Right lobe of liver (tissue), 6 donors: ENCODE results near the gene CARMIL1. TPM values are rescaled to one million over a fixed set of nuclear protein-coding genes. Genes with fewer than 3 reads are reported as not detected.
A peak's percentile ranks its signal among the peaks of the same experiment; 100 is the strongest.

Experiments used
- ATAC-seq, 4 donors: fragments of 200-7000 bp; cut with Tn5 transposase; one replicate each; pipeline ENCODE4 v1.9.1; 2020; ENCODE audit warnings: mild to moderate bottlenecking in 4 of 4, moderate library complexity in 4 of 4
- DNase-seq, 3 donors: peaks; one replicate each; pipeline ENCODE4 v3.0.0-alpha.2; 2020
- H3K27ac ChIP-seq, 3 donors: fragments of 200-600 bp; one replicate each; pipeline ENCODE4 v1.8.0; 2022
- H3K27me3 ChIP-seq, 2 donors: fragments of 200-600 bp; one replicate each; pipeline ENCODE4 v1.8.0; 2022
- H3K36me3 ChIP-seq, 4 donors: fragments of 200-600 bp; sonication (generic) in 1 of 4; one replicate each; pipeline versions ENCODE4 v1.5.1 to v1.8.0; 2017 to 2022; ENCODE audit warnings: control low read depth in 1 of 4
- H3K4me1 ChIP-seq, 4 donors: fragments of 200-600 bp; sonication (generic) in 1 of 4; one replicate each; pipeline versions ENCODE4 v1.5.1 to v1.8.0; 2017 to 2022; ENCODE audit warnings: control low read depth in 1 of 4
- H3K4me3 ChIP-seq, 3 donors: fragments of 200-600 bp; one replicate each; pipeline ENCODE4 v1.8.0; 2022
- H3K9me3 ChIP-seq, 4 donors: fragments of 200-600 bp; sonication (generic) in 1 of 4; one replicate each; pipeline versions ENCODE4 v1.5.1 to v1.8.0; 2017 to 2022; ENCODE audit warnings: control low read depth in 1 of 4
- CTCF ChIP-seq, 4 donors: fragments of 200-600 bp in 3 of 4; fragments of 450-650 bp in 1 of 4; IDR thresholded peaks; one replicate each; pipeline versions ENCODE4 v1.5.1 to v1.8.0; 2016 to 2022; ENCODE audit warnings: antibody characterized with exemption in 4 of 4, mild to moderate bottlenecking in 2 of 4
- POLR2A ChIP-seq: fragments of 450-650 bp; IDR thresholded peaks from one replicate; pipeline ENCODE4 v1.6.1; 2017; ENCODE audit warnings: antibody characterized with exemption, mild to moderate bottlenecking
- WGBS: methylation state at CpG from one replicate; pipeline ENCODE4 v1.1.6; 2018; ENCODE audit warnings: low coverage, low lambda C conversion rate; ENCODE audit not compliant: insufficient coverage; ENCODE audit errors: missing lambda C conversion rate; 5-methylcytosine and 5-hydroxymethylcytosine counted together
- intact Hi-C, 2 donors: fragments of 100-400 bp; cut with DNase I; formaldehyde crosslinking; loops; one replicate each; pipeline versions ENCODE4 v1.11.2 to v1.14.1; 2022
- total RNA-seq, 6 experiments: library from RNA; depleted of rRNA in 2 of 6; stranded (reverse); fragments of >200 nt in 2 of 6; fragmentation: NEBNext Ultra II Directional in 3 of 6; extraction: Animal tissue kit (Norgen Biotek cat#: 25700) in 3 of 6; gene quantifications; one replicate each; pipeline versions ENCODE4 v1.1.0 to v1.2.4, GENCODE V29; 2016 to 2023
- donor health status: DM: no; HTN: yes; CAD: no.
- donor health status: DM: no; HTN: no; CAD: no.
- donor health status: DM: no; HTN: no; CAD: no.
- donor health status: DM: no; HTN: yes; CAD: no.
- donor health status: DM: no; HTN: yes; CAD: no.

The CARMIL1 gene
- total RNA-seq, 6 experiments from 2014 or later: 3.3 to 8.6 (median 4.6) TPM

GRCh38 chr6:25330796-25331685 is 51.9 kb downstream of the CARMIL1 start:
- DNase-seq: no peak
- no peaks in the 10 kb centered on the region for H3K9me3 ChIP-seq
- H3K27me3 ChIP-seq: no peaks in the 10 kb centered on the region
- H3K4me3 ChIP-seq: no peak overlapping the region
- 69% methylated on average over 5 of the region's 5 CpGs for WGBS
- H3K36me3 ChIP-seq: no peaks in the 10 kb centered on the region
- H3K27ac ChIP-seq: no peak overlapping the region
- intact Hi-C loops: no loop called here
- no peak for ATAC-seq
- peaks cover 0 to 13% (median 2%) of the 10 kb centered on the region in 4 donors for H3K4me1 ChIP-seq
- TF ChIP-seq CTCF (IDR thresholded peaks at IDR 0.05) (no peak), POLR2A (no peak)

GRCh38 chr6:25332165-25332564 is 53.0 kb downstream of the CARMIL1 start:
- intact Hi-C loops: no loop called here
- peaks cover 0 to 7% (median under 1%) of the 10 kb centered on the region in 4 donors for H3K4me1 ChIP-seq
- TF ChIP-seq POLR2A: no peak
- TF ChIP-seq CTCF (IDR thresholded peaks at IDR 0.05): no peak
- H3K4me3 ChIP-seq: no peak overlapping the region
- no peak overlapping the region for H3K27ac ChIP-seq
- no peak for ATAC-seq
- H3K9me3 ChIP-seq: no peaks in the 10 kb centered on the region
- DNase-seq: no peak
- WGBS: 62% methylated on average over 3 of the region's 3 CpGs
- no peaks in the 10 kb centered on the region for H3K27me3 ChIP-seq
- no peaks in the 10 kb centered on the region for H3K36me3 ChIP-seq

GRCh38 chr6:25332655-25333071 is 53.5 kb downstream of the CARMIL1 start:
- ATAC-seq (peak in 3 of 4 donors; percentile 22 to 58 (median 50)), DNase-seq (no peak)
- Histone ChIP-seq H3K4me3 (no peak overlapping the region), H3K4me1 (peaks cover 0 to 2% (median 0%) of the 10 kb centered on the region in 4 donors), H3K36me3 (no peaks in the 10 kb centered on the region), H3K27me3 (no peaks in the 10 kb centered on the region), H3K27ac (no peak overlapping the region), H3K9me3 (no peaks in the 10 kb centered on the region)
- intact Hi-C loops: no loop called here
- TF ChIP-seq CTCF (IDR thresholded peaks at IDR 0.05) (no peak), POLR2A (no peak)
- 51% methylated on average over 4 of the region's 5 CpGs for WGBS

- Histone ChIP-seq H3K9me3 (no peaks in the 10 kb centered on the region), H3K4me1 (no peaks in the 10 kb centered on the region), H3K27me3 (no peaks in the 10 kb centered on the region), H3K27ac (no peak overlapping the region), H3K36me3 (no peaks in the 10 kb centered on the region), H3K4me3 (no peak overlapping the region)
- intact Hi-C loops: no loop called here
- TF ChIP-seq POLR2A (no peak), CTCF (IDR thresholded peaks at IDR 0.05) (no peak)
- 100% methylated on average over 3 of the region's 3 CpGs for WGBS
- no peak for DNase-seq
- no peak for ATAC-seq
Observed at GRCh38 chr6:25333471-25333870, 54.3 kb downstream of the CARMIL1 start.
